GM12875 (cell line): ENCODE measurements around the gene MRPL40.
A peak's percentile ranks its signal among the peaks of the same experiment; 100 is the strongest.

ENCODE experiments used
- H3K4me3 ChIP-seq: one replicate; pipeline ENCODE4 v1.5.1; 2011; ENCODE audit warnings: low read depth, low read length, control low read depth
- CTCF ChIP-seq: IDR thresholded peaks from 2 replicates; pipeline ENCODE4 v1.5.1; 2011; ENCODE audit warnings: low read depth, mild to moderate bottlenecking, control low read depth, inconsistent platforms, low read length, moderate library complexity, borderline replicate concordance; ENCODE audit not compliant: insufficient read depth

MRPL40 gene

GRCh38 chr22:19432133-19432851, at the start of gene MRPL40:
TSS of gene MRPL40 (plus strand) at chr22:19432545. CDS start at chr22:19432555, 10 bp downstream.
- peak within 1 kb of the TSS; percentile 92 for H3K4me3 ChIP-seq
- no peak for TF ChIP-seq CTCF

DNA sequence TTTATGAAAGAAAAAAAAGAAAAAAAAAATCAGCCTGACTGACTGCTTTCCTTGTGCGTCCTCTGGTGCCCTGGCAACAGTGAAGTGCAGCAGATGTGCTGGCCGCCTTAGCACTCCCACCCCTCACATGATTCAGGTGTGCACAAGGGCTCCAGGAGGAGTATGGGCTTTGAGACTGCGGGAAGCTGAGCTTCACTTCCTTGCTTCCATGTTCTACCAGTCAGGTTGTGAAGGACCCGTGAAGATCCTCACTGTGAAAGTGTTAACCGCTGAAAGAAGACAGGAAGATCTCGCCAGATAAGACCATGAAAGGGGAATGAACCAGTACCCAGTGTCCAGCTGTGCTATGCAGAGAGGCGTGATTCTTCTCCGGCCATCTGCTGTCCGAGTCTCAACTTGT, 49.1 kb upstream of the MRPL40 start:
- H3K4me3 ChIP-seq: no peak overlapping the region
- no peak for TF ChIP-seq CTCF

DNA sequence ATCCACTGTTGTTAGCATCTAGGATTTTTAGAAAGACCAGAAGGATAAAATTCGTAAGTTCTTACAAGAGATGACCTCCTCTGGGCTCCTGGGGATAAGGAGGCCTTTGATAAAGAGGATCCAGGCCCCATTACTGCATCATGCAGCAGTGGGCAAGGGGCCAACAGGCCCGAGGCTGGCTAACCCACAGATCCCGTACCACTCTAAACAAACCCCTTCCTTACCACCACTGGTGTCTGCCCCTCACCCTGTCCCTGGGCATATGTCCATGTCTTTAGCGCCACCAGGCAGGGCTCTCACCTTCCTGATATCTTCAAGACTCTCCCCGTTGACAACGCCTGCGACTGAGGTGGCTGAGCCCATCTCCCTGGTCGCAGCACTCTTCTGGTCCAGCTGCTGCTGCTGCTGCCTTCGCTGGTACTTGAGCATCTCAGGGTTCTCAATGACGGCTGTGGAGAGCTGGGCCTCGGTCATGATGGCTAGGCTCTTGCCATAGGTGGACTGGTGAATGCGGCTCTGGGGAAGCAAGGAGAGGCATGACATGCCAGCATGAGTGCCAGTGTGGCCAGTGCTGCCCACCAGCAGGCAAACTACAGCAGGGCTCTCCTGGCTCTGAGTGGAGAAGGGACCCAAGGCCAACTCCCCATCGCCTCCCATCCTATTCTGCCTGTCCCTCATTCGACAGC, 47.0 kb upstream of the MRPL40 start:
- TF ChIP-seq CTCF: no peak
- H3K4me3 ChIP-seq: no peak overlapping the region

GRCh38 chr22:19386248-19386647, 46.1 kb upstream of the MRPL40 start:
- H3K4me3 ChIP-seq: no peak overlapping the region
- no peak for TF ChIP-seq CTCF

- no peak for TF ChIP-seq CTCF
- no peak overlapping the region for H3K4me3 ChIP-seq
Measured at GRCh38 chr22:19387038-19387437, 45.3 kb upstream of the MRPL40 start.

DNA sequence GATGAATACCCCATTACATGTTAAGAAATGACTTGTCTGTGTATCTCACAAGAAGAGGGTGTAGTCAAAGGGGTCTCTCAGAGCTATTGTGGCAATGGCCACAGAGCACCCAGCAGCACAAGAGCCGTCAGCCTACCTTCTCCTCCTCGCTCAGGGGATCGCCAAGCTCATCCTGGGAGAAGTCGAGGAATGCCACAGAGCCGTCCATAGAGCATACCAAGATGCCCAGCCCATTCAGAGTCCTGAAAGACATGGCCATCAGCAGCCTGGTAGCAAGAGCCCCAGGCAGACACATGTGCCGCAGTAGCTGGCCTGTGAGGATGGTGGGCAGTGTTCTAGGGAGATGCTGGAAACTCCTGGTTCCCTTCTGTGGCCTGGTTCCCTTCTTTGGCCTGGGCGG, 44.8 kb upstream of the MRPL40 start:
- H3K4me3 ChIP-seq: no peak overlapping the region
- TF ChIP-seq CTCF: no peak

GRCh38 chr22:19393704-19394103, 38.6 kb upstream of the MRPL40 start:
- no peak for TF ChIP-seq CTCF

More at GRCh38 chr22:19393704-19394103, 38.6 kb upstream of the MRPL40 start:
- no peak overlapping the region for H3K4me3 ChIP-seq
